Activated CD8-positive, alpha-beta memory T cell treated with anti-CD3 and anti-CD28 coated beads, Interleukin-2, amount 10 ng/mL, durations not matched to agents 7 days and 5 days (primary cell): ENCODE data around the gene DNAH1. TPM values are rescaled to one million over a fixed set of nuclear protein-coding genes. Genes with fewer than 3 reads are reported as not detected.

Source experiments
- ATAC-seq: fragments of 150-1000 bp; cut with Tn5 transposase; one replicate; pipeline ENCODE4 v1.10.0; 2021; ENCODE audit warnings: moderate library complexity
- CTCF ChIA-PET: fragments of 350-600 bp; sonication (Branson Sonifier 250); formaldehyde crosslinking; loops from one replicate; lab custom pipeline; 2021; ENCODE audit warnings: antibody characterized with exemption; lab: Charles Lee
- DNase-seq: peaks from one replicate; pipeline ENCODE4 v3.0.0-alpha.2; 2020
- H3K27ac Mint-ChIP-seq: one replicate; pipeline ENCODE4 v1.8.0; 2021; ENCODE audit warnings: mild to moderate bottlenecking, mixed read lengths
- H3K27me3 Mint-ChIP-seq: one replicate; pipeline ENCODE4 v1.8.0; 2021; ENCODE audit warnings: mixed read lengths
- H3K36me3 Mint-ChIP-seq: one replicate; pipeline ENCODE4 v1.8.0; 2021; ENCODE audit warnings: mild to moderate bottlenecking, mixed read lengths
- H3K4me1 Mint-ChIP-seq: one replicate; pipeline ENCODE4 v1.8.0; 2021; ENCODE audit warnings: mixed read lengths
- H3K4me3 Mint-ChIP-seq: one replicate; pipeline ENCODE4 v1.8.0; 2021; ENCODE audit warnings: mild to moderate bottlenecking, moderate library complexity, mixed read lengths
- H3K9me3 Mint-ChIP-seq: one replicate; pipeline ENCODE4 v1.8.0; 2022; ENCODE audit warnings: low read depth, mixed read lengths
- total RNA-seq, 2 experiments: library from RNA; stranded (reverse); gene quantifications; one replicate each; pipeline ENCODE4 v1.2.3, GENCODE V29; 2021

DNAH1 gene
- total RNA-seq, 2 experiments from 2014 or later: 13.9 to 26.5 TPM

- H3K27ac Mint-ChIP-seq: no peak overlapping the region
- H3K4me1 Mint-ChIP-seq: no peaks in the 10 kb centered on the region
- H3K27me3 Mint-ChIP-seq: no peaks in the 10 kb centered on the region
- H3K4me3 Mint-ChIP-seq: no peak overlapping the region
- DNase-seq (no peak), ATAC-seq (no peak)
- CTCF ChIA-PET: interaction anchor here (0.9 kb wide), 1 partner anchor 13 kb away, joined by 3 read pairs; no protein-coding TSS in a partner anchor
- no peaks in the 10 kb centered on the region for H3K36me3 Mint-ChIP-seq
- H3K9me3 Mint-ChIP-seq: no peaks in the 10 kb centered on the region
These were observed 36.4 kb downstream of the DNAH1 start for GRCh38 chr3:52352566-52352965.

DNA sequence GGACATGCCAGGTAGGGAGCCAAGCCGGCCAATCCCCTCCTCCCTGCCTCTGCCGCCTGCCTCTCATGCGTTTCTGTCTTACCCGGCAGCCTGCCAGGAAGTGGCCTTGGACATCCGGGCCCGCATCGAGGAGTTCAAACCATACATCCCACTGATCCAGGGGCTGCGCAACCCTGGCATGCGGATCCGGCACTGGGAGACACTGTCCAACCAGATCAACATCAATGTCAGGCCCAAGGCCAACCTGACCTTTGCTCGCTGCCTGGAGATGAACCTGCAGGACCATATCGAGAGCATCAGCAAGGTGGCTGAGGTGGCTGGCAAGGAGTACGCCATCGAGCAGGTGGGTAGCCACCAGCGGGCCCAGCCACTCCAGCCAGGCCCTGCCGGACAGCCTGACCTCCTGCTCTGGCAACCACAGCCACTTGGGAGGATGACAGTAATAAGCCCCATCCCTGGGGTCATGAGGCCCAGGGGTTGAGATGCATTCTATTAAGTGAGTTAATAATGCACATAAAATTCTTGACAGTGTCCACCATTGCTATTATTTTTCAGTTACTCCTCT, 37.3 kb downstream of the DNAH1 start:
- ATAC-seq: no peak
- H3K36me3 Mint-ChIP-seq: no peaks in the 10 kb centered on the region
- no peaks in the 10 kb centered on the region for H3K4me1 Mint-ChIP-seq
- no peak overlapping the region for H3K4me3 Mint-ChIP-seq
- no peak for DNase-seq
- no peaks in the 10 kb centered on the region for H3K27me3 Mint-ChIP-seq
- CTCF ChIA-PET: interaction anchor here (0.9 to 1.3 kb wide), 2 partner anchors 14 kb away, joined by 3 to 4 read pairs; no protein-coding TSS in a partner anchor
- H3K27ac Mint-ChIP-seq: no peak overlapping the region
- no peaks in the 10 kb centered on the region for H3K9me3 Mint-ChIP-seq

DNA sequence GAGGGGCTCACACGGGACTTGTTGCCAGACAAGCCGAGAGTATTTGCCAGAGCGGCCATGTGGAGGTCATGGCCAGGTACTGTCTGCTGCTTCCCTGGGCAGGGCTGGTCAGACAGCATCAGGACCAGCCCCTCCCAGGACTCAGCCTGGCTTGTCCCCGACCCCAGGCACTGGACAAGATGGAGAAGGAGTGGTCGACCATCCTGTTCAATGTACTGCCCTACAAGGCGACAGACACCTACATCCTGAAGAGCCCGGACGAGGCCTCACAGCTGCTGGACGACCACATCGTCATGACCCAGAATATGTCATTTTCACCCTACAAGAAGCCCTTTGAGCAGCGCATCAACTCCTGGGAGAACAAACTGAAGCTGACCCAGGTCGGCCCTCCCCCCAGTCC, 38.6 kb downstream of the DNAH1 start:
- Mint-ChIP-seq H3K4me3 (no peak overlapping the region), H3K27ac (no peak overlapping the region), H3K36me3 (no peaks in the 10 kb centered on the region), H3K27me3 (no peaks in the 10 kb centered on the region), H3K4me1 (no peaks in the 10 kb centered on the region), H3K9me3 (no peaks in the 10 kb centered on the region)
- no peak for DNase-seq
- no peak for ATAC-seq
- CTCF ChIA-PET: interaction anchor here (1.3 kb wide), 1 partner anchor 15 kb away, joined by 4 read pairs; no protein-coding TSS in a partner anchor

- no peak overlapping the region for H3K27ac Mint-ChIP-seq
- no peaks in the 10 kb centered on the region for H3K4me1 Mint-ChIP-seq
- no peaks in the 10 kb centered on the region for H3K9me3 Mint-ChIP-seq
- ATAC-seq (no peak), DNase-seq (no peak)
- CTCF ChIA-PET: no interaction called here
- H3K4me3 Mint-ChIP-seq: no peak overlapping the region
- H3K27me3 Mint-ChIP-seq: no peaks in the 10 kb centered on the region
- H3K36me3 Mint-ChIP-seq: no peaks in the 10 kb centered on the region
These were observed 39.4 kb downstream of the DNAH1 start for GRCh38 chr3:52355526-52355925.

- CTCF ChIA-PET: no interaction called here
- H3K36me3 Mint-ChIP-seq: no peaks in the 10 kb centered on the region
- no peaks in the 10 kb centered on the region for H3K27me3 Mint-ChIP-seq
- H3K9me3 Mint-ChIP-seq: no peaks in the 10 kb centered on the region
- no peak overlapping the region for H3K27ac Mint-ChIP-seq
- no peak for DNase-seq
- no peaks in the 10 kb centered on the region for H3K4me1 Mint-ChIP-seq
- H3K4me3 Mint-ChIP-seq: no peak overlapping the region
- no peak for ATAC-seq
These were observed 40.0 kb downstream of the DNAH1 start for GRCh38 chr3:52356126-52356525.

GRCh38 chr3:52357151-52358080, 41.3 kb downstream of the DNAH1 start:
- Mint-ChIP-seq H3K4me3 (no peak overlapping the region), H3K9me3 (no peaks in the 10 kb centered on the region), H3K36me3 (no peaks in the 10 kb centered on the region), H3K27ac (no peak overlapping the region), H3K4me1 (no peaks in the 10 kb centered on the region), H3K27me3 (no peaks in the 10 kb centered on the region)
- DNase-seq (no peak), ATAC-seq (no peak)
- CTCF ChIA-PET: interaction anchor here (0.7 kb wide), 1 partner anchor 23 kb away, joined by 3 read pairs; no protein-coding TSS in a partner anchor

GRCh38 chr3:52358362-52358940, 42.3 kb downstream of the DNAH1 start:
- no peak overlapping the region for H3K4me3 Mint-ChIP-seq
- CTCF ChIA-PET: no interaction called here
- no peak for DNase-seq
- H3K27ac Mint-ChIP-seq: no peak overlapping the region
- H3K4me1 Mint-ChIP-seq: no peaks in the 10 kb centered on the region
- H3K27me3 Mint-ChIP-seq: no peaks in the 10 kb centered on the region
- ATAC-seq: no peak
- H3K36me3 Mint-ChIP-seq: no peaks in the 10 kb centered on the region
- H3K9me3 Mint-ChIP-seq: no peaks in the 10 kb centered on the region

GRCh38 chr3:52359116-52359855, 43.2 kb downstream of the DNAH1 start:
- DNase-seq (no peak), ATAC-seq (no peak)
- Mint-ChIP-seq H3K27ac (no peak overlapping the region), H3K36me3 (no peaks in the 10 kb centered on the region), H3K27me3 (no peaks in the 10 kb centered on the region), H3K4me1 (no peaks in the 10 kb centered on the region), H3K4me3 (no peak overlapping the region), H3K9me3 (no peaks in the 10 kb centered on the region)
- CTCF ChIA-PET: interaction anchor here (0.6 to 1.0 kb wide), 2 partner anchors 89 to 433 kb away, joined by 3 read pairs; no protein-coding TSS in a partner anchor

DNA sequence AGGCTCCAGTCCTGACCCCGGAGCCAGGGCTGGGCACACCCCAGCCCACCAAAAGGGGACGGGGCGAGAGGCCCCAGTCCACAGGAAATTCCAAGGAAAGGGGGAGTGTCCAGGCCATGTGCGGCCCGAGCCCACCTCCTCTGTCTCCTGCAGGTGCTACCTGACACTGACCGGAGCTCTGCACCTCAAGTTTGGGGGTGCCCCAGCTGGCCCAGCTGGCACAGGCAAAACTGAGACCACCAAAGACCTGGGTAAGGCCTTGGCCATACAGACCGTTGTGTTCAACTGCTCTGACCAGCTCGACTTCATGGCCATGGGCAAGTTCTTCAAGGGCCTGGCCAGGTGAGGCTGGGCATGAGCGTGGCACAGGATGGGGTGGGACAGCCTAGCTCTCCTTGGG, 44.9 kb downstream of the DNAH1 start:
- CTCF ChIA-PET: no interaction called here
- H3K27ac Mint-ChIP-seq: no peak overlapping the region
- ATAC-seq (no peak), DNase-seq (no peak)
- no peaks in the 10 kb centered on the region for H3K4me1 Mint-ChIP-seq
- no peaks in the 10 kb centered on the region for H3K36me3 Mint-ChIP-seq
- no peak overlapping the region for H3K4me3 Mint-ChIP-seq
- no peaks in the 10 kb centered on the region for H3K9me3 Mint-ChIP-seq
- no peaks in the 10 kb centered on the region for H3K27me3 Mint-ChIP-seq

GRCh38 chr3:52361454-52361853, 45.3 kb downstream of the DNAH1 start:
- CTCF ChIA-PET: no interaction called here
- H3K4me3 Mint-ChIP-seq: no peak overlapping the region
- no peak for DNase-seq

GRCh38 chr3:52361898-52362297, 45.8 kb downstream of the DNAH1 start:
- Mint-ChIP-seq H3K27me3 (no peaks in the 10 kb centered on the region), H3K4me1 (no peaks in the 10 kb centered on the region), H3K36me3 (no peaks in the 10 kb centered on the region), H3K9me3 (no peaks in the 10 kb centered on the region), H3K4me3 (no peak overlapping the region), H3K27ac (no peak overlapping the region)
- DNase-seq (no peak), ATAC-seq (no peak)
- CTCF ChIA-PET: no interaction called here

More at GRCh38 chr3:52361454-52361853, 45.3 kb downstream of the DNAH1 start:
- H3K9me3 Mint-ChIP-seq: no peaks in the 10 kb centered on the region
- H3K27me3 Mint-ChIP-seq: no peaks in the 10 kb centered on the region
- H3K4me1 Mint-ChIP-seq: no peaks in the 10 kb centered on the region
- no peak overlapping the region for H3K27ac Mint-ChIP-seq
- ATAC-seq: no peak
- no peaks in the 10 kb centered on the region for H3K36me3 Mint-ChIP-seq

DNA sequence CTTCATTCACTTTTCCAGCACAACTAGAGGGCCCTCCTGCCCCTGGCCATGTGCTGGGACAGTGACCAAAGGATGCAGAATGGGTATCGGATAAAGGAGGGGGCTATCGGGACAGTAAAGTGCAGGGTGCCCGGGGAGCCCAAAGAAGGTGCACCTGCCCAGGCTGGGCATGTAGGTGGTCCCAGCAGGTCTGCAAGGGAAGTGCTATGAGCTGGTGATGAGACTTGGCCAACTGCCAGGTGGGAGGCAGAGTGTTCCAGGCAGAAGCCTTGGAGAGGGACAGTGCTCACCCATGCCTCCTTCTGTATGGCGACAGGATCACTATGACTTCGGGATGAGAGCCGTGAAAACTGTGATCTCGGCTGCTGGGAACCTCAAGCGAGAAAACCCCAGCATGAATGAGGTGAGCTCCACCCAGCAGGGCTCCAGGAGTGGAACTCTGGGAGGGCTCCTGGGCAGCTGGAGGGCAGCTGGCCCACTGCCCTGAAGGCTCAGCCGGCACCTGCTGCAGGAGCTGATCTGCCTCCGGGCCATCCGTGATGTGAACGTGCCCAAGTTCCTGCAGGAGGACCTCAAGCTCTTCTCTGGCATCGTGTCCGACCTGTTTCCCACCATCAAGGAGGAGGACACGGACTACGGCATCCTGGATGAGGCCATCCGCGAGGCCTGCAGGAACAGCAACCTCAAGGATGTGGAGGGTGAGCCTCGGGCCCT, 48.4 kb downstream of the DNAH1 start:
- DNase-seq (no peak), ATAC-seq (no peak)
- H3K9me3 Mint-ChIP-seq: no peaks in the 10 kb centered on the region
- H3K36me3 Mint-ChIP-seq: no peaks in the 10 kb centered on the region
- no peak overlapping the region for H3K27ac Mint-ChIP-seq
- H3K27me3 Mint-ChIP-seq: no peaks in the 10 kb centered on the region
- no peak overlapping the region for H3K4me3 Mint-ChIP-seq
- CTCF ChIA-PET: interaction anchor here (0.6 to 1.9 kb wide), 2 partner anchors 25 to 85 kb away, joined by 3 to 7 read pairs; no protein-coding TSS in a partner anchor
- no peaks in the 10 kb centered on the region for H3K4me1 Mint-ChIP-seq
